Muscle of leg (tissue), 11 donors: ENCODE results near the gene OR2AT4. TPM values are rescaled to one million over a fixed set of nuclear protein-coding genes. Genes with fewer than 3 reads are reported as not detected.
"Not testable (repeated sequence)": the region's sequence is repeated elsewhere in the genome, so short reads cannot be mapped to it uniquely, and the experiment has no call there.

ENCODE experiments used
- DNase-seq: peaks from one replicate; pipeline ENCODE4 v3.0.0; 2013
- H3K27ac ChIP-seq: one replicate; pipeline ENCODE4 v1.5.1; 2013; ENCODE audit warnings: mild to moderate bottlenecking, low read length, control low read depth
- H3K27me3 ChIP-seq: one replicate; pipeline ENCODE4 v1.6.1; 2013; ENCODE audit warnings: low read length; ENCODE audit not compliant: control insufficient read depth, insufficient read depth
- H3K36me3 ChIP-seq: one replicate; pipeline ENCODE4 v1.6.1; 2013; ENCODE audit warnings: low read length; ENCODE audit not compliant: control insufficient read depth, insufficient read depth
- H3K4me1 ChIP-seq: one replicate; pipeline ENCODE4 v1.6.1; 2013; ENCODE audit warnings: low read length; ENCODE audit not compliant: control insufficient read depth, insufficient read depth
- H3K4me3 ChIP-seq: one replicate; pipeline ENCODE4 v1.5.1; 2013; ENCODE audit warnings: low read length, control low read depth
- H3K9me3 ChIP-seq: replicated peaks from 2 replicates; pipeline ENCODE4 v1.6.1; 2013; ENCODE audit warnings: low read depth, low read length; ENCODE audit not compliant: control insufficient read depth
- WGBS: methylation state at CpG from one replicate; pipeline ENCODE4 v1.1.5; 2013; ENCODE audit warnings: missing lambda C conversion rate; ENCODE audit not compliant: insufficient coverage; 5-methylcytosine and 5-hydroxymethylcytosine counted together
- polyA plus RNA-seq, 8 donors: library from polyadenylated mRNA; unstranded; fragments of 120-200 nt; gene quantifications; one replicate each; pipeline versions ENCODE4 v1.2.1 to v1.2.3, GENCODE V29; 2013; ENCODE audit warnings: inconsistent platforms in 1 of 8, low replicate concordance in 1 of 8; ENCODE audit not compliant: insufficient read length in 8 of 8, insufficient read depth in 1 of 8
- total RNA-seq: library from RNA; stranded (reverse); fragments of 120-200 nt; gene quantifications from one replicate; pipeline ENCODE4 v1.2.4, GENCODE V29; 2013

Gene OR2AT4
- total and polyA plus RNA-seq, 9 donors: 0.03 to 0.36 (median 0.03) TPM; not detected in 2

DNA sequence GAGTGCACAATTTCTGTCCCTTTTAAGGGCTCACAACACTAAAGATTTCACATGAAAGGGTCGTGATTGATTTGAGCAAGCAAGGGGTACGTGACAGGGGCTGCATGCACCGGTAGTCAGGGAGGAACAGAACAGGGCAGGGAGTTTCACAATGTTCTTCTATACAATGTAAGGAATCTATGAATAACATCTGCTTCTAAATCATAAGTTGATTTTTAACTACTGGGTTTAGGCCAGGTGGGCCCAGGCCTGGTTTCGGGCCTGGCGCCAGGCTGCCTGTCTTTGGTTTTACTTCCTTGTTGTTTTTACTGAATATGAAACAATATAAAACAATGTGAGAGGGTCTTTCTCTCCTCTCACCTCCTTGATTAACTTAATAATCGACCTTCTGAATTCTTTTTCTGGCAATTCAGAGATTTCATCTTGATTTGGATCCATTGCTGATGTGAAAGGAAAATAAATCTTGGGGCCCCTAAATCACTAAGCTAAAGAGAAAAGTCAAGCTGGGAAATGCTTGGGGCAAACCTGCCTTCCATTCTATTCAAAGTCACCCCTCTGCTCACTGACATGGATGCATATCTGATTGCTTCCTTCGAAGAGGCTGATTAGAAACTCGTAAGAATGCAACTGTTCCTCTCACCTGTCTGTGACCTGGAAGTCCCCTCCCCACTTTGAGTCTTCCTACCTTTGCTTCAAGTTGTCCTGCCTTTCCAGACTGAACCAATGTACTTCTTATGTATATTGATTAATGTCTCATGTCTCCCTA, 47.0 kb downstream of the OR2AT4 start:
- DNase-seq: not testable (repeated sequence)
- 83% methylated on average over 2 of the region's 8 CpGs for WGBS

DNA sequence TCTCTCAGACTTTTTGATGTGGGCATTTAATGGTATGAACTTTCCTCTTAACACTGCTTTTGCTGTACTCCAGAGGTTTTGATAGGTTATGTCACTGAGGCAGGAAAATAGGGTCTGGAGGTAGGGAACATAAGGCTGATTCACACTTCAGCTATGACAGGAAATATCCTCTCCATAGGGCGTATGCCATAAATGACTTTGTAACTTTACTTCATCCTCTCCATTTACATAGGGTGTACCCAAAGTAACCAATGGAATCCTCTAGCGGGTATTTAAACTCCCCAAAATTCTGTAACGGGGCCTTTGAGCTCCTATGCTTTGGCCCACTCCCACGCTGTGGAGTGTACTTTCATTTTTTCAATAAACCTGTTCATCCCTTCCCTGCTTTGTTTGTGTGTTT, 49.5 kb downstream of the OR2AT4 start:
- Histone ChIP-seq H3K27ac (no peak overlapping the region), H3K27me3 (no peaks in the 10 kb centered on the region), H3K4me1 (no peaks in the 10 kb centered on the region), H3K36me3 (no peaks in the 10 kb centered on the region), H3K9me3 (no peaks in the 10 kb centered on the region), H3K4me3 (no peak overlapping the region)
- DNase-seq: no peak
- WGBS: 83% methylated on average over 2 of the region's 4 CpGs

More for the DNA sequence above, 47.0 kb downstream of the OR2AT4 start:
- not testable (repeated sequence) for H3K27ac ChIP-seq, H3K27me3 ChIP-seq, H3K36me3 ChIP-seq, H3K4me1 ChIP-seq, H3K9me3 ChIP-seq, H3K4me3 ChIP-seq

DNA sequence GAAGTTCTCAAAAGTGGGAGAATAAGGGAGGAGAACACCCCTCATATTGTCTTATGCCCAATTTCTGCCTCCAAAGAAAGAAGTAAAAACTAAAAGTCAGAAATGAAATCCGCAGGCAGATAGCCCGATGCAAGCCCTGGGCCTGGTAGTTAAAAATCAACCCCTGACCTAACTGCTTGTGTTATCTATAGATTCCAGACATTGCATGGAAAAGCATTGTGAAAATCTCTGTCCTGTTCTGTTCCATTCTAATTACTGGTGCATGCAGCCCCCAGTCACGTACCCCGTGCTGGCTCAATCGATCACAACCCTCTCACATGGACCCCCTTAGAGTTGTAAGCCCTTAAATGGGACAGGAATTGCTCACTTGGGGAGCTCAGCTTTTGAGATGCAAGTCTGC, 50.0 kb downstream of the OR2AT4 start:
- not testable (repeated sequence) for H3K36me3 ChIP-seq, DNase-seq
- WGBS: 72% methylated on average over 5 of the region's 5 CpGs

DNA sequence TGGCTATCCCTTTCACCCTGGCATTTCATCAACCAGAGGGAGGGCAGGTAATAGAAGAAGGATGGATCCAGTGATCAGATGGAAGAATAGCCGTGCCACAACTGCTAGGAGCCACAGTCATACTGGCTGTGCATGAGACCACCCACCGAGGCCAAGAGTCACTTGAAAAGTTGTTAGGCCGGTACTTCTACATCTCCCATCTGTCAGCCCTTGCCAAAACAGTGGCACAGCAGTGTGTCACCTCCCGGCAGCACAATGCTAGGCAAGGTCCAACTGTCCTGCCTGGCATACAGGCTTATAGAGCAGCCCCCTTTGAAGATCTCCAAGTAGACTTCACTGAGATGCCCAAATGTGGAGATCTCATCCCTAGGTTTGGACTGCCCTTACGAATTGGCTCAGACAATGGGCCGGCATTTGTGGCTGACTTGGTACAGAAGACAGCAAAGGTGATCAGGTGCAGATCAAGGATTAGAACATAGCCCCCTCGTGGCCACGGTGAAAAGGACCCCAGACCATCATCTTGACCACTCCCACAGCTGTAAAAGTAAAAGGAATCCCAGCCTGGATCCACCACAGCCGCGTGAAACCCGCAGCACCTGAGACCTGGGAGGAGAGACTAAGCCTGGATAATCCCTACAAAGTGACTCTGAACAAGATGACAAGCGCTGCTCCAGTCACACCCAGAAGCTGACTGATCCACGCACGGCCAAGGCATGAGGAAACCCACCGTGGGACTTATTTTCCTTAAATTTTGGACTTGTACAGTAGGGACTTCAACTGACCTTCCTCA, 52.1 kb downstream of the OR2AT4 start:
- DNase-seq, H3K27ac ChIP-seq, H3K4me1 ChIP-seq, H3K4me3 ChIP-seq, H3K27me3 ChIP-seq, H3K36me3 ChIP-seq, H3K9me3 ChIP-seq: not testable (repeated sequence)
- WGBS: 82% methylated on average over 14 of the region's 15 CpGs

More for the DNA sequence above, 50.0 kb downstream of the OR2AT4 start:
- not testable (repeated sequence) for H3K4me1 ChIP-seq, H3K9me3 ChIP-seq, H3K27ac ChIP-seq, H3K4me3 ChIP-seq, H3K27me3 ChIP-seq

DNA sequence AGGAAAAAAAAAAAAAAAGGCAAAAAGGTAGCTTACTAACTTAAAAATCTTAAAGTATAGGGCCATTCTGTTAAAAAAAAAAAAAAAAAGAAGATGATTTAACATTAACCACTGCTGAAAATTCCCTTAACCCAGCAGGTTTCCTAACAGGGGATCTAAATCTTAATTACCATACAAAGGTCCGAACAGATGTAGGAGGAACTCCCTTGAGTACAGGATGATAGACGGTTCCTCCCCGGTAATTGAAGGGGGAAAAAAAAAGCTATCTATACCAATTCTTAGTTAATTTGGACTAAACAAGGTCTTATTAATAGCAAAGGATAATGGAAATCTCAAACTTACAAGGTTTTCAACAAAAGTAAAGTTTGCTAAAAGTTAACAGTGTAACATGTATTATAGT, 54.9 kb downstream of the OR2AT4 start:
- not testable (repeated sequence) for H3K36me3 ChIP-seq, DNase-seq, H3K27ac ChIP-seq, H3K4me3 ChIP-seq, H3K9me3 ChIP-seq, H3K27me3 ChIP-seq, H3K4me1 ChIP-seq
- no CpG with 5 or more reads among the region's 3 CpGs for WGBS

DNA sequence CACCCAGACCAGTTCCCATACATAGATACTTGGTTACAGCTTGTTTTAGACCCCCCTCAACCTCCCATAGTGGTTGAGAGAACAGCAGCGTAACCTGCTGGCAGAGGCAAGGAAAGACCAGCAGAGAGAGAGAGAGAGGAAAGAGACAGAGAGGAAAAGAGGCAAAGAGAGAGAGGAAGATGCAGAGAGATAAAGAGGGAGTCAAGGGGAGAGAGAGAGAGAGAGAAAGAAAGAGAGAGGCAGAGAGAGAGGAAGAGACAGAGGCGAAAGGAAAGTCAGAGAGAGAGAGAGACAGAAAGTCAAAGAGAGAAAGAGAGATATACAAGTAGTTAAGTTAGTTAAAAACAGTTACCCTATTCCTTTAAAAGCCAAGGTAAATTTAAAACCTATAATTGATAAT, 55.4 kb downstream of the OR2AT4 start:
- Histone ChIP-seq H3K36me3 (no peaks in the 10 kb centered on the region), H3K9me3 (no peaks in the 10 kb centered on the region), H3K27ac (no peak overlapping the region), H3K27me3 (no peaks in the 10 kb centered on the region), H3K4me3 (no peak overlapping the region), H3K4me1 (peaks cover 3% of the 10 kb centered on the region)
- DNase-seq: no peak
- WGBS: 89% methylated on average over 1 of the region's 2 CpGs

DNA sequence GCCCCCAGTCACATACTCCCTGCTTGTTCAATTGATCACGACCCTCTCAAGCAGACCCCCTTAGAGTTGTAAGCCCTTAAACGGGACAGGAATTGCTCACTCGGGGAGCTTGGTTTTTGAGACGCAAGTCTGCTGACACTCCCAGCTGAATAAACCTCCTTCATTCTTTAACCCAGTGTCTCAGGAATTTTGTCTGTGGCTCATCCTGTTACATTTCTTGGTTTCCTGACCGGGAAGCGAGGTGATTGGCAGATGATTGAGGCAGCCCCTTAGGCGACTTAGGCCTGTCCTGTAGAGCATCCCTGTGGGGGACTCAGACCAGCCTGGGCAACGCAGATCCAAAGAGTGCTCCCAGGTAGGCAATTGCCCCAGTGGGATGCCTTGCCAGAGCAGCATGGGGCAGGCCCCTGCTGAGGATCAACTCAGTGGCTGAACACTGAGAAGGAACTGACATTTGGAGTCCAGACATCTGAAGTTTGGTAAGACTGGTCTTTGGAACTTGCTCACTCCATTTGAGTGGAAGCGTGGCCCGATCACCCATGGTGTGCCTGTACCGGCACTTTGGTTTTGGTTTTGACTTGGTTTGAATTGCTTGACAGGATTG, 56.4 kb downstream of the OR2AT4 start:
- no peak for DNase-seq
- Histone ChIP-seq H3K4me3 (no peak overlapping the region), H3K27me3 (no peaks in the 10 kb centered on the region), H3K4me1 (peaks cover 6% of the 10 kb centered on the region), H3K36me3 (no peaks in the 10 kb centered on the region), H3K27ac (no peak overlapping the region), H3K9me3 (no peaks in the 10 kb centered on the region)
- WGBS: 85% methylated on average over 10 of the region's 11 CpGs

DNA sequence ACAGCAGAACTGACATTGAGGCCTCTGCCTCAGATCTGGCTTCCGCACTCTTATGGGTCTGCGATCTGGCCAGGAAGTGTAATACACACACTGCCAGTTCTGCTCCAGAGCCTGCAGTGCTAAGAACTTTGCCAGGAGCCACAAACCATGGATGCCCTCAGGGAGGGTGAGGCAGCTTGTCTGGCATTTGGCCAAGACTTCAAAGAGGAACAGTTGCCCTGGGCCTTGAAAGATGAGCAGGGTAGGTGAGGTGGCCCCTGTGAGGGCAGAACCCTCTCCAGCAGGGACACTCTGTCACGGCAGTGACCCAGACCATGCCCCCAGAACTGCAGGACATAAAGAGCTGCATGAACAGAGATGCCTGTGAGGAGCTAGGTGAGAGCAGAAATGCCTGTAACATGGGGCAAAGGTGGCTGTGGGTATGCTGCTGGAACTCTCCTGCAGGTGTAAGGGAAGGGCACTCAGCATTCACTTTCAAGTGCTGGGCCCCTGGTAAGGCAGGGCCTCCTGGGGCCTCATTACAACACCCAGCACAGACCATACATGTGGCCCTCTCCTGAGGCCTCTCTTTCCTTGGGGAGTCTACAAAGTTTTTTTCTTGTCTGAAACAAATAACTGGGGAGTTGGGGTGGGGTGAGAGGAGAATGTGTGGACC, 60.6 kb downstream of the OR2AT4 start:
- H3K36me3 ChIP-seq: no peaks in the 10 kb centered on the region
- peak; percentile 54 for DNase-seq
- no peaks in the 10 kb centered on the region for H3K9me3 ChIP-seq
- H3K4me1 ChIP-seq: peaks cover 6% of the 10 kb centered on the region
- no peak overlapping the region for H3K4me3 ChIP-seq
- H3K27ac ChIP-seq: no peak overlapping the region
- peaks cover 2% of the 10 kb centered on the region for H3K27me3 ChIP-seq
- WGBS: 64% methylated on average over 3 of the region's 3 CpGs

DNA sequence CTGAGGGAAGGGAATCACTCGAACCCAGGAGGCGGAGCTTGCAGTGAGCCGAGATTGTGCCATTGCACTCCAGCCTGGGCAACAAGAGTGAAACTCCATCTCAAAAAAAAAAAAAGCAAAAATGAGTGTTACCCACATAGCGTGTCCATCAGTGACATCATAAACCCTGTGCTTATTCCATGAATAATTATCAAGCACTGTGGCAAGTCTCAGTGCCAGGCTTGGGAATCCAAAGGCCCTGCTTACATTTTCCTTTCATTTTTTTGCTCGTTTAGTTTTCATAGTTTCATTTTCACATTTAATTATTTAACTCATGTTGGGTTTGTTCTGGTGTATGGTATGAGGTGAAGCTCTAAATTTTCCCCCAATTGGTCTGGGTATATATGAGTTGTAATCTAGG, 61.4 kb downstream of the OR2AT4 start:
- Histone ChIP-seq H3K36me3 (no peaks in the 10 kb centered on the region), H3K4me3 (no peak overlapping the region), H3K9me3 (no peaks in the 10 kb centered on the region), H3K27me3 (peaks cover 2% of the 10 kb centered on the region), H3K27ac (no peak overlapping the region), H3K4me1 (peaks cover 6% of the 10 kb centered on the region)
- no peak for DNase-seq
- WGBS: 90% methylated on average over 2 of the region's 5 CpGs

DNA sequence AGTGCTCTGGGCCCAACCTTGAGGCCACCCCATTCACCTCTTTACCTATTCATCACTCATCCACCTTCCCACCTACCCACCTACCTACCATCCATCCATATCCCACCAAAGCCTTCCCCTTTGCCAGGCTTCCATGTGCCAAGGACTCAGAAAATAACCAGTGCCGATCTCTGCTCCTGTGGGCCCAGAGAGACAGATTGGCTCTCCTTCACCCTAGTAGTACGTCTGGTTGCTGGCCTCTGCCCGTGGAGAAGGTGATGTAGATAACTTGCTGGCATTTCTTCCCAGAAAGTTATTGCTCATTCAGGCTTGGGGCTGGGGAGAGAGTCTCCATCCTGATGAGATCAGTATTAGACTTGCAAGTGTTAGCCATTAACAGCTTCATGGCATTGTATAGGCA, 62.8 kb downstream of the OR2AT4 start:
- peaks cover 6% of the 10 kb centered on the region for H3K4me1 ChIP-seq
- no peaks in the 10 kb centered on the region for H3K9me3 ChIP-seq
- H3K27ac ChIP-seq: no peak overlapping the region
- no peak for DNase-seq
- H3K36me3 ChIP-seq: no peaks in the 10 kb centered on the region
- WGBS: no CpG with 5 or more reads among the region's 3 CpGs
- H3K27me3 ChIP-seq: peaks cover 2% of the 10 kb centered on the region
- no peak overlapping the region for H3K4me3 ChIP-seq
